Measurements from ENCODE around the gene RAPGEF4. TPM values are rescaled to one million over a fixed set of nuclear protein-coding genes. Genes with fewer than 3 reads are reported as not detected.
A peak's percentile ranks its signal among the peaks of the same experiment; 100 is the strongest.

The RAPGEF4 gene
- total RNA-seq, 1 experiment from 2014 or later = 0.98 TPM

- no peaks in the 10 kb centered on the region for H3K27me3 ChIP-seq (replicated peaks; ENCODE audit: control insufficient read depth, insufficient read depth, low read length)
- H3K4me3 ChIP-seq (ENCODE audit: low read depth, low read length) = no peak overlapping the region
- Mint-ChIP-seq H3K4me1 (ENCODE audit: low read depth, unreplicated experiment) (no peaks in the 10 kb centered on the region), H3K36me3 (ENCODE audit: insufficient read depth, unreplicated experiment) (no peaks in the 10 kb centered on the region), H3K9me3 (ENCODE audit: unreplicated experiment) (no peaks in the 10 kb centered on the region), H3K4me3 (ENCODE audit: unreplicated experiment) (no peak overlapping the region), H3K27ac (ENCODE audit: unreplicated experiment) (no peak overlapping the region), H3K27me3 (ENCODE audit: insufficient read depth, unreplicated experiment) (no peaks in the 10 kb centered on the region)
- intact Hi-C loops (cut with micrococcal nuclease; ENCODE audit: unreplicated experiment) = loop anchor here (2.0 kb wide), 1 partner anchor 59 kb away; no protein-coding TSS in a partner anchor
- POLR2A ChIA-PET = no interaction called here
- no peaks in the 10 kb centered on the region for H3K36me3 ChIP-seq (ENCODE audit: control insufficient read depth, insufficient read depth, low read length)
- H3K4me1 ChIP-seq = 0 out of 2 replicates have a peak, but pooled peaks cover 3% of the 10 kb centered on the region
- CTCF ChIA-PET = interaction anchor here (0.6 to 1.3 kb wide), 4 partner anchors 21 to 66 kb away, joined by 3 to 8 read pairs (median 4); no protein-coding TSS in a partner anchor
- DNase-seq = peak in 1 of 2 experiments; percentile 14
- no TSS peak for BruUV-seq (replicated peaks)
- peak in 1 of 2 experiments; percentile 47 for TF ChIP-seq CTCF (IDR thresholded peaks at IDR 0.05; ENCODE audit: insufficient read depth in 1 of 2, low read depth in 1 of 2, low read length in 1 of 2, severe bottlenecking in 1 of 2, unreplicated experiment in 1 of 2)
- no peaks in the 10 kb centered on the region for H3K9me3 ChIP-seq
These were observed 129.8 kb downstream of the RAPGEF4 start for GRCh38 chr2:172865422-172865821.

- H3K27me3 Mint-ChIP-seq (ENCODE audit: insufficient read depth, unreplicated experiment) = no peaks in the 10 kb centered on the region
- H3K9me3 Mint-ChIP-seq (ENCODE audit: unreplicated experiment) = no peaks in the 10 kb centered on the region
- no peak overlapping the region for H3K4me3 ChIP-seq (ENCODE audit: low read depth, low read length)
- intact Hi-C loops (cut with micrococcal nuclease; ENCODE audit: unreplicated experiment) = no loop called here
- H3K4me1 ChIP-seq = 0 out of 2 replicates have a peak, but pooled peaks cover 3% of the 10 kb centered on the region
- H3K36me3 Mint-ChIP-seq (ENCODE audit: insufficient read depth, unreplicated experiment) = no peaks in the 10 kb centered on the region
- POLR2A ChIA-PET = no interaction called here
- no peak overlapping the region for H3K27ac Mint-ChIP-seq (ENCODE audit: unreplicated experiment)
- TF ChIP-seq CTCF (IDR thresholded peaks at IDR 0.05; ENCODE audit: insufficient read depth in 1 of 2, low read depth in 1 of 2, low read length in 1 of 2, severe bottlenecking in 1 of 2, unreplicated experiment in 1 of 2) = no peak
- no peaks in the 10 kb centered on the region for H3K27me3 ChIP-seq (replicated peaks; ENCODE audit: control insufficient read depth, insufficient read depth, low read length)
- no TSS peak for BruUV-seq (replicated peaks)
- H3K4me3 Mint-ChIP-seq (ENCODE audit: unreplicated experiment) = no peak overlapping the region
- H3K4me1 Mint-ChIP-seq (ENCODE audit: low read depth, unreplicated experiment) = no peaks in the 10 kb centered on the region
- no peaks in the 10 kb centered on the region for H3K36me3 ChIP-seq (ENCODE audit: control insufficient read depth, insufficient read depth, low read length)
- no peaks in the 10 kb centered on the region for H3K9me3 ChIP-seq
- DNase-seq = no peak
- CTCF ChIA-PET = no interaction called here
These were observed 134.2 kb downstream of the RAPGEF4 start for GRCh38 chr2:172869861-172870260.

GRCh38 chr2:172870396-172870795, 134.8 kb downstream of the RAPGEF4 start:
- H3K9me3 ChIP-seq = no peaks in the 10 kb centered on the region
- no peak overlapping the region for H3K4me3 ChIP-seq (ENCODE audit: low read depth, low read length)
- Mint-ChIP-seq H3K9me3 (ENCODE audit: unreplicated experiment) (no peaks in the 10 kb centered on the region), H3K27me3 (ENCODE audit: insufficient read depth, unreplicated experiment) (no peaks in the 10 kb centered on the region), H3K36me3 (ENCODE audit: insufficient read depth, unreplicated experiment) (no peaks in the 10 kb centered on the region), H3K4me3 (ENCODE audit: unreplicated experiment) (no peak overlapping the region), H3K27ac (ENCODE audit: unreplicated experiment) (no peak overlapping the region), H3K4me1 (ENCODE audit: low read depth, unreplicated experiment) (no peaks in the 10 kb centered on the region)
- no peaks in the 10 kb centered on the region for H3K27me3 ChIP-seq (replicated peaks; ENCODE audit: control insufficient read depth, insufficient read depth, low read length)
- H3K36me3 ChIP-seq (ENCODE audit: control insufficient read depth, insufficient read depth, low read length) = no peaks in the 10 kb centered on the region
- DNase-seq = no peak
- 0 out of 2 replicates have a peak, but pooled peaks cover 3% of the 10 kb centered on the region for H3K4me1 ChIP-seq
- intact Hi-C loops (cut with micrococcal nuclease; ENCODE audit: unreplicated experiment) = no loop called here
- POLR2A ChIA-PET = no interaction called here
- CTCF ChIA-PET = no interaction called here
- no TSS peak for BruUV-seq (replicated peaks)
- no peak for TF ChIP-seq CTCF (IDR thresholded peaks at IDR 0.05; ENCODE audit: insufficient read depth in 1 of 2, low read depth in 1 of 2, low read length in 1 of 2, severe bottlenecking in 1 of 2, unreplicated experiment in 1 of 2)
